GM21381 (cell line): ENCODE measurements around the gene ITGAV.

Source experiments
- ATAC-seq: cut with Tn5 transposase; IDR thresholded peaks from one replicate; pipeline ENCODE4 v1.9.1; 2021; ENCODE audit warnings: mild to moderate bottlenecking, moderate library complexity; ENCODE audit not compliant: unreplicated experiment

ITGAV gene

DNA sequence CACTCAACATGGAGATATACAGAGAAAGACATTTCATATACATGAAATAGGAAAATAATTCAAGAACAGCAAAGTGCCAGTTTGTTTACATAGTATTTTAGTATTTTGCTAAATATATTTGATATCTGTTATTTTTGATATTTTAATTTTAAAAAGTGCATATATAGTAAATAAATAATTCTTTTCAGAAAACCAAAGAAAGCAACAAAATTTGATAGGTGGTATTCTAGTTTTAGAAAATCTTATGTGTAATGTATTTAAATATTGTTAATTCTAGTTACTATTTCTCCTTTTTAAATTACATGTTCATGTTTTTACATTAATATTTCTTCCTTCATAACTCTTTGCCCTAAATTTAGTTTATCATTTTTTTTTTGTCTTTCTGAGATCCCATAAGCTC lies 69.5 kb downstream of the ITGAV start:
- no peak for ATAC-seq

DNA sequence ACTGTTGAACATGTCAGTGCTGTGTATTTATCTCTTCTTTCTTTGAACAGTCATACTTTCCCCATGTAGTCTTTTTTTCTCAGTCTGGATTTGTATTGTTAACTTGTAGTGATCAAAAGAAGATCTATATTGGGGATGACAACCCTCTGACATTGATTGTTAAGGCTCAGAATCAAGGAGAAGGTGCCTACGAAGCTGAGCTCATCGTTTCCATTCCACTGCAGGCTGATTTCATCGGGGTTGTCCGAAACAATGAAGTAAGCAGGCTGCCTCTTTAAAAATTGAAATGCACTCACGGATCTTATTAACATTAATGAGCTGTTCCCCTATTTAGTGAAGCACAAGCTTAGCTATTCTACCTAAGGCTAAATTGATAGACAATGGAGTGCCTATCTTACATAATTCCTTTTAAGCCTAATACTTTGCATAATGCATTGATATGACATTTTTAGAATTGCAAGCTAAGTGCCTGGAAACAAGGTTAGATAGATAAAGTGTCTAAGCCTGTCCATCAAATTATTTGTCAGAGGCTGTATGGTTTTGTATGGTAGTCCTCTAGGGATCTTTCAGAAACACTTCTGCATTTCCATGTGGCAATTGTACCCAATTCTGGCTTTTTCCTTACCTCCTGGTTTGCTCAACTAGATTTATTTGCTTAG lies 74.7 kb downstream of the ITGAV start:
- ATAC-seq, result no peak

DNA sequence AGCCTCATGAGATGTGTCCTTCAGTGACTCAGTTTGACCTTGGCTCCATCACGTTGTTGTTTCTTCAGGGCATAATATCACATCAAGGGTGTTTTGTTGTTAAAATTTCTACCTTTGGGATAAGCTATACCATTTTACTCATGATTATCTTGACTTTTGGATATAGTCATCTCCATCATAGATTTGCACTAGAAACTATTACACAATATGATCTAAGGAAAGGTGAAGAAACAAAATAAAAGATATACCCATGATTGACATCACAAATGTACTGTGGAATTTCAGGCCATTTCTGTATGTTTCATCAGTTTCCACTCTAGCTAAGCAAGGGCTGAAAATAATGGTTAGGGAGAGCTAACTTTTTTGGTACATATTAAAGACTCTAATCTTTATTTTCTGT lies 79.3 kb downstream of the ITGAV start:
- no peak for ATAC-seq

DNA sequence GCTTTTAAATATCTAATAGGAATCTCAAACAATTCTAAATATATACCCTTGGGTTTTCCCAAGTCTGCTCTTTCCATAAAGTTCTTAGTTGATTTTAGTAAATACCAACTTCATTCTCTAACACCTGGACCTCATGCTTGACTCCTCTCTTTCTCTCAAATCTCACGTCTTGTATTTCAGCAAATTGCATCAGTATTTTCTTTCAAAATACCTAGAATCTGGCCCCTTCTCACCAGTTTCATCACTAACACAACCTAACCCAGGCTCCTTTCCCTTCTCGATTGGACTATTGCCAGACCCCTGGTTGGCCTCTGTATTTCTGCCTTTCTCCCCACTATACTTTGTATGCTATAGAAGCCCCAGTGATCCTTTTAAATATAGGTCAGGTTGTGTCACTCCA lies 81.0 kb downstream of the ITGAV start:
- ATAC-seq, result no peak

DNA sequence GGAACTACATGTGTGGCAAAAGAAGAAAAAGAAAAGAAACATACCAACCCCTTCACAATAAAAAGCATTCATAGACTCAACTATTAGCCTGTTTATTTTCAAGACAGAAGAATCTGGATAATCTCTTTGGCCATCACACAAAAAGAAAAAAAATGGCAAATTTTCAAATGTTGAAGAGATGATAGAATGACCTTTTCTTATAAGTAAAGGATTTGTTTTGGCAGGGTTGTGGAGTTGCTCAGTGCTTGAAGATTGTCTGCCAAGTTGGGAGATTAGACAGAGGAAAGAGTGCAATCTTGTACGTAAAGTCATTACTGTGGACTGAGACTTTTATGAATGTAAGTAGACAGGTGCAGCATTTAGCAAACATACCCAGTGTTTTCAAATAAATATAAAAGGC lies 85.5 kb downstream of the ITGAV start:
- ATAC-seq, result no peak

DNA sequence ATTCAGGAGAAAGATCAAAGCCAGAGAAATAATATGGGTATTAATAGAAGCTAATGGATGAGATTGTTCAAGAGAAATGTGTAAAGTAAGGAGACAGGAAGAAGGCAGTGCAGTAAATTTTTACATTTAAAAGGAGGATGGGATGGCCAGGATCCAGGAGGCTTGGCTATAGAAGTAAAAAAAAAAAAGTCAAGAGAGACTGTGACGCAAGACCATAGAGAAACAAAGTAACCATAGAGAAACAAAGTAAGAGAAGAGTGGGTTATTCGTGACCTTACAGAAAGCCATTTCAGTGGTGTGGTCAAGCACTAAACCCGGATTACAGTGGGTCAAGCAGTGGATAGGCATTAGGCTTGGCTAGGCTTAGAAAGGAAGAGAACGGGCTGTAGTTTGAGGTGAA lies 93.5 kb downstream of the ITGAV start:
- ATAC-seq, result no peak

DNA sequence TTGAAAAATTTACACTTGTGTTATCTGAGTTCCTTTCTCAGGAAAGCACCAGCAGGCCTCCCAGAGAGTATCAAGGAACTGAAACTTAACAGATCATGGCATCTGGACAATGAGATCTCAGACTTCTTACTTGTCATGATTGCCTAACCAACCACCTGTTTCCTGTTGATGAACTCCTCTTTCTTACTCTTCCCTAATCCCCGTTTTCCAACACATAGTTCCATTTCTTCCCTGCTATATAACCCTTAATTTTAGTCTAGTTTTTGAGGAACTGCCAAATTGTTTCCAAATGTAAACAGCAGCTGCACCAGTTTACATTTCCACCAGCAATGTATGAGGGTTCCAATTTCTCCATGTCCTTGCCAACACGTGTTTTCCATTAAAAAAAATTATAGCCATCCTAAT lies 98.0 kb downstream of the ITGAV start:
- no peak for ATAC-seq

DNA sequence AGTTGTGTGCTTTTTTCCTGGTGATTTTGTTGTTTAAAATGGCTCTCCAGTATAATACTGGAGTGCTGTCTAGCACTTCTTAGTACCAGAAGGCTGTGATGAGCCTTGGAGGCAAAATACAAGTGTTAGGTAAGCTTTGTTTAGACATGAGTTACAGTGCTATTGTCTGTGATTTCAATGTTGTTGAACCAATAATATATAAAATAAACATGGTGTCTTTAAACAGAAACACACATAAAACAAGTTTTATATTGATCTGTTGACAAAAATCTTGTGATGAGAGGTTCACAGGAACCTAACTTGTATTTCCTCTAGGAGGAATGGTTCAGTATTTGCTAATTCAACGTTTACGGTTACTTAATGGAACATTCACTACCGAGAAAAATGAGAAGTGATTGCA lies 99.0 kb downstream of the ITGAV start:
- ATAC-seq, result no peak

DNA sequence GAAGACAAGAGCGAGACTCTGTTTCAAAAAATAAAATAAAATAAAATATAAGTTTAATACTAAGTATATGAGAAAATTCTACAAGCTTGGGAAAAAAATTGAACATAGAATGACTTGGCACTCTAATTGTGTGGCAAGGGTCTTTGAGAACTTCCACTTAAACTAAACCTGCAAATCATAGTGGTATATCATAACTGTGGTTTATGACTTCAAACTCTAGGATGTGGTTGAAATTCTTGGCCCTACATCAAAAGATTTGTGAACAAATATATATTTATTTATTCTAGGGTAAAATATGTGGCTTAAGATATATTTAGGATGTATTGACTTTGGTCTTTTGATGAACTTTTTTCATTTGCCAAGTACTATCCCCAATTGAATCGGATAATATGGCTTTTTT lies 100.9 kb downstream of the ITGAV start:
- no peak for ATAC-seq

DNA sequence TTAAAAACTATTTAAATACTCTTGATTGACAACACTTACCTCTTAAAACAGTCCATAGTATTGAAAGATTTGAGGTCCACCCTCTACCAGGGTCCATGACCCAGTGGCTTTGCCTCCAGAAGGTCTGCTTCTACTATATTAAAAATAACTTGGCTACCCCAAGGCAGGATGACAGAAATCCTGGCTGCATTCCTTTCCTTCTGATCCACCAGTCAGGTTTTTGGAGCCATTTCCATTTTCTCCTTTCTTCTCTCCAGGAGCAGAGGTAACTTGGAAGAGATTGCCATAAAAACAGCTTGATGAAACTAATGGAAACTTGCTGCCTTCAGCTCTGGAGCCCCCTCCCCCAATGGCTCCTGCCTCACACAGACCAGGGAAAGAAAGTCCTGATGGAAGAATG lies 101.4 kb downstream of the ITGAV start:
- ATAC-seq, result no peak

DNA sequence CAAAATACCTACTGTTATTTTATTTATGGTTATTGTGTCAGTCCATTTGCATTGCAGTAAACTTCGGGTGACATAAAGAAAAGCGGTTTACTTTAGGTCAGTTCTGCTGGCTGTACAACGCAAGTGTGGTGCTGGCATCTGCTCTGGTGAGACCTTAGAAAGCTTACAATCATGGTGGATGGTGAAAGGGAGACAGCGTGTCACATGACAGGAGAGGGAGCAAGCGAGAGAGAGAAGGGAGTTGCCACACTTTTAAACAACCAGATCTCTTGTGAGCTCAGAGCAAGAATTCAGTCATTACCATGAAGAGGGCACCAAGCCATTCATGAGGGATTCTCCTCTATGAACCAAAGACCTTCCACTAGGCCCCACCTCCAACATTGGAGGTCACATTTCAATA lies 102.0 kb downstream of the ITGAV start:
- ATAC-seq, result no peak

DNA sequence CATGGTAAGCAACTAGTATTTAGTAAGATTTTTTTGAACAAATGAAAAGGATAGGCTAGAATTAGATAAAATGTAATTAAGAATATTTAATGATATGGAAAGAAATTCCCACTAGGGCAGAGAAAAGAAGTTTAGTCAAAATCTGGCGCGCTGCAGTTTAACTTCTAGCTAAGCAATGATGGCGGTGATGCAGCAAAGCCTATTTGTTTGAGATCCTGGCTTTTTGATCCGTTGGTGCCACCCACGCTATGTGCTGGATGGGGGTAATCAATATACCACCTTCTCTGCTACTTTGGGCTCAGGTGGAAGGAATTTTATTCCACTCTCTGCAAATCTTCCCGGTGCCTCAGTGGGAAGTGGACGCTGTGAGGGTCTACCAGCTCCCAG lies 103.6 kb downstream of the ITGAV start:
- ATAC-seq, result no peak

DNA sequence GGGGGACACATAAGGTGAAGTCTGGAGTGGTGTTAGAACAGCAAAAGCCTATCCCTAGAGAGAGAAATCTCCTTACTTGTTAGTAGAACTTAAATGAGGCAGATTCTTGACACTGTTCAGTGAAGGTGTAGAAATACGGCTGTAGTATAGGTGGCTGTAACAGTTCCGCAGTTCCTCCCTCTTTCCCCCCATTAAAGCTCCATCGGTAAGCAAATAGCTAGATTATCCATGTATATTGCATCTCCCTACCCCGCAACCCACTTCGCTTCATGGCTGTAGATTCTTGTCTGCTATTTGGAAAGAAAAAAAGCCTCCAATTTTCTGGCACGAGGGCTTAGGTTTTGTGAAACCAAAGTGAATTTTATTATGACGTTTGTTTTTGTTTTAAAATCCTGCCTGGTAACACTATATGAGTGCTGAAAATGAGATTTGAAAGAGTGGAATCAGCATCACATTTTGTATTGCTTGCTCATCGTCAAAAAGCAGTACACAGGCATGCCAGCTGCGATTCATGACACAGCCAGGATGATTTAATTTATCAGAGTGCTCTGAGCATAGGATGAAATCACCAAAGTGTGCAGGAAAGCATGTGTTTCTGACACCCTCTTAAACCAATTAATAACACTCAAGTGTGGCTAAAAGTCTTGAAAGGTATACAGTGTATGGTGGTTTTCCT lies 105.4 kb downstream of the ITGAV start:
- no peak for ATAC-seq

DNA sequence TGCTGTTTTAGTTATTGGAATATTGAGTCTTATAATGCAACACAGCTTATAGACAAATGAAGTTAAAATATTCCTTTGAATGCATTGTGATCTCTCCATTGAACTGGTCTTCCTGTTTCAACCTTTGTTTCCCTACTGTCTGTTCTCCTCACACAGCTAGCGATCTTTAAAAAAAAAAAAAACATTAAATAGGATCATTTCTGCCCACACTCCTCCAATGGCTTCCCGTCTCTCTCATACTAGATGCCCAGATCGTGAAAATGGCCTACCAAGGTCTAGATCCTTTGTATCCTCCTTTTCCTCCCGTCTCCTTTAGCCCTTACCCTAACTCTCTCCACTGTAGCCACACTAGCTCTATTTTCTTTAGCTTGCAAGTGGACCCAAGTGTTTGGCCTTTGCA lies 106.4 kb downstream of the ITGAV start:
- ATAC-seq, result no peak

DNA sequence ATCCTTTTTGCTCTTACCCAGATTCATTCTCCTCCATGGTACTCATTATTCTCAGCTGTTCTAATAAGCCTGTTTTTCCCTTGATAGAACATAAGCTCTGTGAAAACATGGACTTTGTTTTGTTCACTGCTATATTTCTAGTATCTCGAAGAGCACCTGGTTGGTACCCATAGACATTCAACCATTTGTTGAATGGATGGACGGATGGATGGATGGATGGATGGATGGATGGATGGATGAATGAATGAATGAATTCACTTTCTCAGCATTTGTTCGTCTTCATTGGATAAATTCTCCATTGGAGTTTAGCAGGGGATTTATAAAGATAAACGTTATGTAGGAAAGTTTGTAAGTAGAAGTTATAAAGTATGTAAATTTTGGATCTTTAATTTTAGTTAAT lies 106.9 kb downstream of the ITGAV start:
- ATAC-seq, result no peak

DNA sequence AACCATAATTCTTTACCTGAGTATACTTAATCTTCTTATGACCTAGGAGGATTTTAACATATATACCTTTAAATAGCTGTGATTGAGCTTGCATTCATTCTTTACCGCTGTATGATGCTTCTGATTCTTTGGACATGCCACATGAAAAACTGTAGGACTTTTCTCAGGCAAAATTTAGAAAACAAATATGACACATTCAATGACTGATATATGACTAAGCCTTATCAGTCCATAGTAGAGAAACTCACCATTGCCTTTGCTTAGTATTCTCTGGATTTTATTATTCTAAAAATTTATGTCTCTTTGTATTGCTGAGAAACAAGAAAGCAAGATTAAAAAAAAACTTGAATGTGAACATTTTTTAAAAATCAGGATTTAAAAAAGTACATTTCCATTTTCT lies 107.7 kb downstream of the ITGAV start:
- no peak for ATAC-seq

DNA sequence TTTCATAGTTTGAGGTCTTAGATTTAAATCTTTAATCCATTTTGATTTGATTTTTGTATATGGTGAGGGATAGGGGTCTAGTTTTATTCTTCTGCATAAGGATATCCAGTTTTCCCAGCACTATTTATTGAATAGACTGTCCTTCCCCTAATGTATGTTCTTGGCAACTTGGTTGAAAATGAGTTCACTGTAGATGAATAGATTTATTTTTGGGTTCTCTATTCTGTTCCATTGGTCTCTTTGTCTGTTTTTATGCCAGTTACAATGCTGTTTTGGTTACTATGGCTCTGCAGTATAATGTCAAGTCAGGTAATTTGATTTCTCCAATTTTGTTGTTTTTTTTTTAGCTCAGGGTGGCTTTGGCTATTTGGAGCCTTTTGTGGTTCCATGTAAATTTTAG lies 109.9 kb downstream of the ITGAV start:
- no peak for ATAC-seq

DNA sequence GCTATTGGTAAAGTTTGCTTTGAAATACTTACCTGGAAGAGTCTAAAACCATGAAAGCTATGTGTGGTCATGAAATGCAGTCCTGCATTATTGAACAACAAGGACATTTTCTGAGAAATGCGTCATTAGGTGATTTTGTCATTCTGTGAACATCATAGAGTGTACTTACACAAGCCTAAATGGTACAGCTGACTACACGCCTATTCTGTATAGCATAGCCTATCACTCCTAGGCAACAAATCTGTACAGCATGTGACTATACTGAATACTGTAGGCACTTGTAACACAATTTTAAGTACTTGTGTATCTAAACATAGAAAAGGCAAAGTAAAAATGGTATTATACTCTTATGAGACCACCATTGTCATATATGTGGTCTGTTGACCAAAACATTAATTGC lies 112.2 kb downstream of the ITGAV start:
- no peak for ATAC-seq

DNA sequence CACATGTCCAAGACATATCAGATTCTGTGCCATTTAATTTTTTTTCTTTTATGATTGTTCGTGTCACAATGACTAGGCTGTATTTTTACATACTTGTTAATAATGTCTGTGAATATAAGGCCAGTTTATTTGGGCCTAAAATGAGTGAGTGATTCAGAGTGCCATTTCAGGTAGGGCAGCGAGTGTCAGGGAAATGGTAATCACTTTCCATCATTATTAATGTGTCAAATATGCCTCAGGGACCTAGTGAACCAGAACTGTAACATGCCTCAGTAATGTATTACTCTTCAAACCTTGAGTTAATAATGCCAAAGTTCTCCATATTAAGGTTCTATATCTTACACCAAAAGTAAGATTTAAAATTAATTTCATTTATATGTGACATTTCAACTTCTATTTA lies 112.6 kb downstream of the ITGAV start:
- ATAC-seq, result no peak

DNA sequence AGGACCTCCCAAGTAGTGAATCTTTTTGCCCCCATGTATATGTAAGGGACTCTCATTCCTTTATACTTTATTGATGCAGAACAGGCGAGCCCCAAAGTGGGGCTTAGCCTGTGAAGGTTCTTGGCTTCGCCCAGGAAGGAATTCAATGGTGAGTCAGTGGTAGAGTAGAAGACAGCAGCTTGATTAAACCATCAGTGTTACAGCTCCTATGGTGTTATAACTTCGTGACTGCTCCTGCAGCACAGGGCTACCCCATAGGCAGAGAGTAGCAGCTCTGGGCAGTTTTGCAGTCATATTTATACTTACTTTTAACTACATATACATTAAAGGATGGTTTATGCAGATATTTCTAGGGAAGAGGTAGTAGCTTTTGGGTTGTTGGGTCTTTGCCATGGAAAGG lies 115.0 kb downstream of the ITGAV start:
- no peak for ATAC-seq

DNA sequence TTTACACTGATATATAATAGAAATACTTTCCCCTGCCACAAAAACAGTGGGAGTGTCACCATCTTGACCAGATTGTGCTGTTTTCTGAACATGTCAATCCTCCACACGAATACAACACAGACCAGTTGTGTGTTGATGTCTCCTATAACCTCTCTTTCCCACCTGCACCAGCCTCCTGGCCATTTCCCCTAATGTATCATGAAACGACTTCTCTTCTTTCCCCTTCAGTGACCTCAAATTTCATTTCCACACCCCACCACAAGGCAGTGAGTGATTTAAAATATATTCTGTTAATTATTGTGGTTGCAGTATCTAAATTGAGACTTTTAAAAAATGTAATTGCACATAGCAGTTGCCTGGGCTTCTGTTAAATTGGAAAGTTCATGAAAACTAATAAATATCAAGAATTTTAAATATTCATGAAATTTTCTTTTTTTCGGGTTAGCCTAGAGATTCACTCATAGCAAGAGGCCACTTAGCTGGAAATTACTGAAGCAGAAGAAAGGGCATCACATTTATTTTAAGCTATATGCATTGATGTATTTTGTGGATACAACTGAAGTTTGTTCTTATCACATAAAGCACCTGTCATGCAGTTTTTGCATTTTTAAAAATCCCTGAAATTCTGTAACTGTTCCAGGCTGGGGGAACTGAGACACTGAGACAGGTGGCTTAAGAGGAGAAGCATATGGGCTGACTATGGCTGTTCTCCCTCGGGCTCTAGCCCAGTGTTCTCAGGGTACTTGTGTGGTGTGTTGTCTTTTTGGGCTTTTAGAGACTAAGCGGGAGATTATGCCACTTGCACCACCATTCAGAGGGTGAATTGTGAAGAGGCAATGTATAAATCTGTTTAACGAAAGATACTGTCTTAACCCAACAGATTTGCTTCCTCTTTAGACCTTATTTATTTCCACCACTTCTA lies 119.9 kb downstream of the ITGAV start:
- no peak for ATAC-seq

DNA sequence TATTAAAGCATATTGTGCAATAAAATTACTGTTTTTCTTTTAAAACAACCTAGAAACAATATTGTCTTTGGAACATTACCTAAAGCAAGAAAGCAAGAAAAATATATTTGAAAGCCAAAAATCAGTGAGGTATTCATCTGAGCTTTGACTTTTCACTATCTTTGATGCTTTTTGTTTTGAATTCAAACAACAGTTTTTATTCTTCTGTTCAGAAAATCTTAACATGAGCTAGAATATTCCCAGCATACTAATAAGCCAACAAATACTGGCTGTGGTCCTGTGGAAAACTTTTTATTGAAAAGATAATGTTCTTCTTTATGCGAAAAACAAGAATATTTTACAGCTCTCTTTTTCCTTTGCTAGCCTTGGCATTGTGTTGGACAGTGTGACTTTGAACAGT lies 123.8 kb downstream of the ITGAV start:
- ATAC-seq, result no peak
